Endothelial cell of umbilical vein (primary cell): Measurements from ENCODE around the gene KLHL42. TPM values are rescaled to one million over a fixed set of nuclear protein-coding genes. Genes with fewer than 3 reads are reported as not detected.

Experiments used
- BruUV-seq: library from RNA; stranded (reverse); fragments of 400-500 nt; replicated peaks from 2 replicates; lab custom pipeline; 2021; lab: Mats Ljungman, UMichigan
- CTCF ChIA-PET: fragments of 300-600, 350-600 bp; sonication (Branson Sonifier 250); formaldehyde crosslinking; loops from one replicate; lab custom pipeline; 2021; ENCODE audit warnings: antibody characterized with exemption, inconsistent platforms; lab: Charles Lee
- POLR2A ChIA-PET: fragments of 300-600, 350-600 bp; sonication (Branson Sonifier 250); formaldehyde crosslinking; loops from one replicate; lab custom pipeline; 2021; ENCODE audit warnings: antibody characterized with exemption, inconsistent platforms; lab: Charles Lee
- DNase-seq: peaks from one replicate; pipeline ENCODE4 v3.0.0-alpha.2; 2011; ENCODE audit warnings: low read depth, low spot score
- FAIRE-seq: peaks from 2 replicates; lab custom pipeline; 2011; peaks lifted over from hg19 to GRCh38; lab: Jason Lieb, UNC
- H2AFZ ChIP-seq: 2 replicates; pipeline ENCODE4 v1.6.0; 2012; ENCODE audit warnings: low read depth, low read length, control low read depth, inconsistent platforms
- H3K27ac ChIP-seq: 2 replicates; pipeline ENCODE4 v1.5.1; 2011; ENCODE audit warnings: low read depth, mild to moderate bottlenecking, control low read depth, low read length, moderate library complexity; ENCODE audit not compliant: insufficient read depth
- H3K27me3 ChIP-seq, 2 experiments: 2 replicates each; pipeline versions ENCODE4 v1.6.0 to v1.6.1; 2011; ENCODE audit warnings: low read length in 2 of 2, mixed read lengths in 1 of 2; ENCODE audit not compliant: control insufficient read depth in 2 of 2, insufficient read depth in 2 of 2
- H3K36me3 ChIP-seq, 2 experiments: 2 replicates in 1 of 2; 3 replicates in 1 of 2; pipeline ENCODE4 v1.5.1; 2011; ENCODE audit warnings: low read length in 2 of 2, mild to moderate bottlenecking in 1 of 2, moderate library complexity in 1 of 2; ENCODE audit not compliant: control insufficient read depth in 2 of 2, insufficient read depth in 2 of 2; ENCODE audit errors: extremely low read depth in 1 of 2
- H3K4me1 ChIP-seq: 3 replicates; pipeline ENCODE4 v1.5.1; 2011; ENCODE audit warnings: mild to moderate bottlenecking, low read length; ENCODE audit not compliant: control insufficient read depth, insufficient read depth; ENCODE audit errors: extremely low read depth
- H3K4me2 ChIP-seq: 2 replicates; pipeline ENCODE4 v1.6.1; 2011; ENCODE audit warnings: low read length, control low read depth, mixed read lengths; ENCODE audit not compliant: insufficient read depth
- H3K4me3 ChIP-seq, 3 experiments: fragments of 200-600 bp in 1 of 3; sonication (generic), shearing (Covaris generic) in 1 of 3; replicated peaks in 1 of 3; 2 replicates each; pipeline ENCODE4 v1.5.1; 2011 to 2016; ENCODE audit warnings: control low read depth in 3 of 3, low read length in 3 of 3, mild to moderate bottlenecking in 2 of 3, inconsistent platforms in 1 of 3, low read depth in 1 of 3, moderate library complexity in 1 of 3; ENCODE audit not compliant: insufficient read depth in 1 of 3
- H3K79me2 ChIP-seq: 2 replicates; pipeline ENCODE4 v1.6.0; 2012; ENCODE audit warnings: low read length, inconsistent platforms; ENCODE audit not compliant: control insufficient read depth, insufficient read depth
- H3K9ac ChIP-seq: replicated peaks from 2 replicates; pipeline ENCODE3; 2011; ENCODE audit warnings: low read length, control low read depth; ENCODE audit not compliant: insufficient read depth; ENCODE audit errors: extremely low read depth
- H3K9me1 ChIP-seq: replicated peaks from 3 replicates; pipeline ENCODE4 v1.6.0; 2011; ENCODE audit warnings: mild to moderate bottlenecking, low read length; ENCODE audit not compliant: control insufficient read depth, insufficient read depth; ENCODE audit errors: extremely low read depth
- H3K9me3 ChIP-seq: replicated peaks from 2 replicates; pipeline ENCODE4 v1.5.1; 2012; ENCODE audit warnings: low read length, inconsistent platforms; ENCODE audit not compliant: control insufficient read depth, insufficient read depth
- H4K20me1 ChIP-seq: replicated peaks from 2 replicates; pipeline ENCODE3; 2011; ENCODE audit warnings: mild to moderate bottlenecking, low read length; ENCODE audit not compliant: control insufficient read depth, insufficient read depth; ENCODE audit errors: extremely low read depth
- EZH2 ChIP-seq: IDR thresholded peaks from 2 replicates; pipeline ENCODE4 v1.6.1; 2012; ENCODE audit warnings: borderline replicate concordance, low read depth, mild to moderate bottlenecking, moderate library complexity, low read length, inconsistent platforms; ENCODE audit not compliant: severe bottlenecking
- FOS ChIP-seq: IDR thresholded peaks from 2 replicates; pipeline ENCODE4 v1.6.1; 2011; ENCODE audit warnings: mild to moderate bottlenecking, low read length, moderate library complexity, borderline replicate concordance; ENCODE audit not compliant: insufficient read depth
- GATA2 ChIP-seq: IDR thresholded peaks from 2 replicates; pipeline ENCODE4 v1.7.0; 2011; ENCODE audit warnings: low read depth, mild to moderate bottlenecking, moderate library complexity, mixed read lengths, low read length; ENCODE audit not compliant: insufficient read length, insufficient read depth
- JUN ChIP-seq: IDR thresholded peaks from 2 replicates; pipeline ENCODE4 v1.6.1; 2011; ENCODE audit warnings: borderline replicate concordance, low read depth; ENCODE audit not compliant: insufficient read length, insufficient read depth
- MAX ChIP-seq: IDR thresholded peaks from 2 replicates; pipeline ENCODE4 v1.6.1; 2011; ENCODE audit not compliant: insufficient read depth, insufficient read length
- MYC ChIP-seq: IDR thresholded peaks from one replicate; pipeline ENCODE4 v1.6.1; 2011; ENCODE audit warnings: mild to moderate bottlenecking, low read depth, low read length
- POLR2A ChIP-seq: IDR thresholded peaks from 2 replicates; pipeline ENCODE4 v1.6.1; 2012; ENCODE audit warnings: low read depth, mild to moderate bottlenecking, control low read depth, low read length
- POLR2AphosphoS5 ChIP-seq: IDR thresholded peaks from 2 replicates; pipeline ENCODE4 v1.6.1; 2012; ENCODE audit warnings: low read depth, mild to moderate bottlenecking, control low read depth, low read length, moderate library complexity; ENCODE audit not compliant: insufficient read depth
- dilution Hi-C: fragments of 300-500 bp; cut with MboI; formaldehyde crosslinking; loops from one replicate; pipeline ENCODE4 v1.15.0; 2019; ENCODE audit warnings: low sequenced_read_pairs; ENCODE audit not compliant: extremely low pct_ligation_motif_present
- intact Hi-C: fragments of 100-400 bp; cut with micrococcal nuclease; formaldehyde crosslinking; loops from one replicate; pipeline ENCODE4 v1.10.0; 2022
- polyA plus RNA-seq, 4 experiments: library from polyadenylated mRNA; depleted of rRNA in 3 of 4; stranded (reverse) in 3 of 4; unstranded in 1 of 4; fragments of >200 nt; gene quantifications; 2 replicates each; pipeline versions ENCODE4 v1.2.1 to v1.2.3, GENCODE V29; 2011 to 2012; ENCODE audit warnings: missing spikeins in 1 of 4
- total RNA-seq: library from RNA; stranded (reverse); gene quantifications from 2 replicates; pipeline ENCODE4 v1.2.3, GENCODE V29; 2021
- TF ChIP-seq, protein P1 (sequence below), 2 donors: IDR thresholded peaks; 1 replicate in 1 of 2; 2 replicates in 1 of 2; pipeline ENCODE4 v1.5.1; 2011; ENCODE audit warnings: low read length in 2 of 2, mild to moderate bottlenecking in 2 of 2, moderate library complexity in 2 of 2, control low read depth in 1 of 2, inconsistent platforms in 1 of 2, low read depth in 1 of 2; ENCODE audit not compliant: insufficient read depth in 1 of 2; ENCODE audit errors: extremely low read depth in 1 of 2

The KLHL42 gene
- total and polyA plus RNA-seq, 2 donors (not counting 3 experiments of a cell fraction or from before 2014, with no cell fraction given), result 20.1 to 36.2 TPM

DNA sequence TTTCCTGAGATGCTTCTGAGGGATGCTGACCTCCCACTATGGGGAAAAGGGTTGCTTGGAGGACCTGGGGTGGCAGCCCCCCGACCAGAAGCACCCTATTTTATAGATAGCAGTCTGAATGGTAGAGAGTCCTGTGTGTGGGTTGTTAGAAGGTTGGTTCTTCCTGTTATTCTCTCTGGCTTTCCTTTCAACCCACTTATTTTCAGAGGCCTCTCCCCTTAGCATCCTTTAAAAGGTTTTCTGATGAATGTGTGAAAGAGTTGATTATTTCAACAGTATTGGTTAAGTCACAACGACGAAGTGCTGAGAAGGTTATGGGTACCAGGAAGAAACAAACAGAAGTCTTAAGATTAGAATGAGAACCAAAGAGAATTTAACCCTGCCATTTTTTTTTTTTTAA, 20.8 kb downstream of the KLHL42 start:
- no peak for FAIRE-seq
- Histone ChIP-seq H3K79me2 (no peaks in the 10 kb centered on the region), H2AFZ (no peak overlapping the region), H3K27ac (no peak overlapping the region), H3K27me3 (no peaks in the 10 kb centered on the region), H3K9me1 (no peaks in the 10 kb centered on the region), H3K4me2 (no peak overlapping the region), H3K9ac (no peak overlapping the region), H4K20me1 (no peaks in the 10 kb centered on the region), H3K4me1 (no peaks in the 10 kb centered on the region), H3K9me3 (no peaks in the 10 kb centered on the region), H3K36me3 (peaks cover 2 to 3% of the 10 kb centered on the region in 2 experiments), H3K4me3 (no peak overlapping the region)
- ChIA-PET CTCF (no interaction called here), POLR2A (interaction anchor here (0.7 kb wide), 1 partner anchor 17 kb away, joined by 3 read pairs; no protein-coding TSS in a partner anchor)
- no TSS peak for BruUV-seq
- dilution Hi-C loops, result no loop called here
- intact Hi-C loops, result no loop called here
- TF ChIP-seq MAX, result no peak
- no peak for TF ChIP-seq JUN
- no peak for TF ChIP-seq EZH2
- TF ChIP-seq POLR2AphosphoS5, result no peak
- no peak for TF ChIP-seq POLR2A
- TF ChIP-seq MYC, result no peak
- no peak for TF ChIP-seq FOS
- TF ChIP-seq, protein P1, sequence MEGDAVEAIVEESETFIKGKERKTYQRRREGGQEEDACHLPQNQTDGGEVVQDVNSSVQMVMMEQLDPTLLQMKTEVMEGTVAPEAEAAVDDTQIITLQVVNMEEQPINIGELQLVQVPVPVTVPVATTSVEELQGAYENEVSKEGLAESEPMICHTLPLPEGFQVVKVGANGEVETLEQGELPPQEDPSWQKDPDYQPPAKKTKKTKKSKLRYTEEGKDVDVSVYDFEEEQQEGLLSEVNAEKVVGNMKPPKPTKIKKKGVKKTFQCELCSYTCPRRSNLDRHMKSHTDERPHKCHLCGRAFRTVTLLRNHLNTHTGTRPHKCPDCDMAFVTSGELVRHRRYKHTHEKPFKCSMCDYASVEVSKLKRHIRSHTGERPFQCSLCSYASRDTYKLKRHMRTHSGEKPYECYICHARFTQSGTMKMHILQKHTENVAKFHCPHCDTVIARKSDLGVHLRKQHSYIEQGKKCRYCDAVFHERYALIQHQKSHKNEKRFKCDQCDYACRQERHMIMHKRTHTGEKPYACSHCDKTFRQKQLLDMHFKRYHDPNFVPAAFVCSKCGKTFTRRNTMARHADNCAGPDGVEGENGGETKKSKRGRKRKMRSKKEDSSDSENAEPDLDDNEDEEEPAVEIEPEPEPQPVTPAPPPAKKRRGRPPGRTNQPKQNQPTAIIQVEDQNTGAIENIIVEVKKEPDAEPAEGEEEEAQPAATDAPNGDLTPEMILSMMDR (IDR thresholded peaks at IDR 0.05; ENCODE audit: extremely low read depth in 1 of 2, insufficient read depth in 1 of 2, low read depth in 1 of 2, low read length in 2 of 2), result no peak
- TF ChIP-seq GATA2, result no peak
- DNase-seq, result no peak
